MM.1S (cell line): ENCODE results near the gene DDO.

Experiments used
- DNase-seq: peaks from one replicate; pipeline ENCODE4 v3.0.0-alpha.2; 2015
- H2AFZ ChIP-seq: fragments of 300-600 bp; sonication (generic); 2 replicates; pipeline ENCODE4 v1.6.0; 2016; ENCODE audit warnings: antibody characterized with exemption, low read length
- H3F3A ChIP-seq: fragments of 300-600 bp; sonication (generic); 2 replicates; pipeline ENCODE4 v1.6.1; 2016; ENCODE audit warnings: mild to moderate bottlenecking, antibody characterized with exemption, low read length, moderate library complexity, mixed read lengths; ENCODE audit not compliant: insufficient read depth
- H3K27ac ChIP-seq: fragments of 300-600 bp; sonication (generic); 2 replicates; pipeline ENCODE4 v1.5.1; 2016; ENCODE audit warnings: mild to moderate bottlenecking, low read length
- H3K27me3 ChIP-seq: fragments of 300-600 bp; sonication (generic); replicated peaks from 2 replicates; pipeline ENCODE4 v1.6.0; 2016; ENCODE audit warnings: low read length; ENCODE audit not compliant: insufficient read depth
- H3K36me3 ChIP-seq: fragments of 300-600 bp; sonication (generic); replicated peaks from 2 replicates; pipeline ENCODE4 v1.6.1; 2016; ENCODE audit warnings: mild to moderate bottlenecking, low read length, mixed read lengths; ENCODE audit not compliant: insufficient read depth
- H3K4me1 ChIP-seq: fragments of 300-600 bp; sonication (generic); 2 replicates; pipeline ENCODE4 v1.6.1; 2016; ENCODE audit warnings: low read length, mixed read lengths
- H3K4me2 ChIP-seq: fragments of 300-600 bp; sonication (generic); 2 replicates; pipeline ENCODE4 v1.6.0; 2016; ENCODE audit warnings: low read depth, low read length
- H3K4me3 ChIP-seq: fragments of 300-600 bp; sonication (generic); 2 replicates; pipeline ENCODE4 v1.5.1; 2016; ENCODE audit warnings: low read length, mixed read lengths
- H3K79me2 ChIP-seq: fragments of 300-600 bp; sonication (generic); 2 replicates; pipeline ENCODE4 v1.6.1; 2016; ENCODE audit warnings: mixed run types, low read length, mixed read lengths
- H3K9ac ChIP-seq: fragments of 300-600 bp; sonication (generic); 2 replicates; pipeline ENCODE4 v1.6.1; 2016; ENCODE audit warnings: low read length, mixed read lengths
- H3K9me2 ChIP-seq: fragments of 300-600 bp; sonication (generic); replicated peaks from 2 replicates; pipeline ENCODE4 v1.6.1; 2016; ENCODE audit warnings: mild to moderate bottlenecking, low read length, mixed read lengths; ENCODE audit not compliant: insufficient read depth
- H3K9me3 ChIP-seq: fragments of 300-600 bp; sonication (generic); replicated peaks from 2 replicates; pipeline ENCODE4 v1.6.1; 2016; ENCODE audit warnings: mild to moderate bottlenecking, low read length, mixed read lengths; ENCODE audit not compliant: insufficient read depth
- H4K20me1 ChIP-seq: fragments of 300-600 bp; sonication (generic); 2 replicates; pipeline ENCODE4 v1.6.1; 2016; ENCODE audit warnings: mild to moderate bottlenecking, low read length, moderate library complexity, mixed read lengths; ENCODE audit not compliant: insufficient read depth
- EZH2 ChIP-seq: fragments of 300-600 bp; sonication (generic); optimal IDR thresholded peaks from 2 replicates; pipeline ENCODE3; 2017; ENCODE audit warnings: low read depth, mild to moderate bottlenecking, antibody characterized with exemption, low read length, mixed read lengths
- EZH2phosphoT487 ChIP-seq: fragments of 300-600 bp; sonication (generic); IDR thresholded peaks from 2 replicates; pipeline ENCODE4 v1.6.1; 2018; ENCODE audit warnings: antibody characterized with exemption, low read length
- TF ChIP-seq, protein P1 (sequence below): fragments of 300-600 bp; sonication (generic); IDR thresholded peaks from 2 replicates; pipeline ENCODE4 v1.5.1; 2016; ENCODE audit warnings: antibody characterized with exemption, low read length, mixed read lengths

Gene DDO

DNA sequence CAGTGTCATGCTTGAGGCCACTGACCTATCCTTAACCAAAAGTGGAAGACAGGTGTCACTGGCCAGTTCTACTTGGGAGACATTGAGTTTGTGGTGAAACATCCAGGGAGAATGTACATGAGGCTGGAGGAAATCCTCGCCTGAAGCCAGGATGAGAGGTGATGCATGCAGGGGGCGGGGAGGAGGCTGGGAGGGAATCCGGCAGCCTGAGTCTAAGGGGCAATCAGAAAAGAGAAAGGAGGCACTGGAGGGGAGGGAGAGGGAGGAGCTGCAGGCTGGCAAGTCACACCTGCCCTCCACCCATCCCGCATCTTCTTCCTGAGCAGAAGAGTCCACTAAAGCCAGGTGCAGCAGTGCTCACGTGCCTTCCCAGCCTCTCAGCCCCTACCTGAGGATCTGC lies 14.9 kb upstream of the DDO start:
- no peaks in the 10 kb centered on the region for H3K9me3 ChIP-seq
- H2AFZ ChIP-seq: no peak overlapping the region
- no peaks in the 10 kb centered on the region for H3K36me3 ChIP-seq
- no peaks in the 10 kb centered on the region for H4K20me1 ChIP-seq
- no peak overlapping the region for H3K27ac ChIP-seq
- H3K4me2 ChIP-seq: no peak overlapping the region
- TF ChIP-seq EZH2: no peak
- TF ChIP-seq, protein P1, sequence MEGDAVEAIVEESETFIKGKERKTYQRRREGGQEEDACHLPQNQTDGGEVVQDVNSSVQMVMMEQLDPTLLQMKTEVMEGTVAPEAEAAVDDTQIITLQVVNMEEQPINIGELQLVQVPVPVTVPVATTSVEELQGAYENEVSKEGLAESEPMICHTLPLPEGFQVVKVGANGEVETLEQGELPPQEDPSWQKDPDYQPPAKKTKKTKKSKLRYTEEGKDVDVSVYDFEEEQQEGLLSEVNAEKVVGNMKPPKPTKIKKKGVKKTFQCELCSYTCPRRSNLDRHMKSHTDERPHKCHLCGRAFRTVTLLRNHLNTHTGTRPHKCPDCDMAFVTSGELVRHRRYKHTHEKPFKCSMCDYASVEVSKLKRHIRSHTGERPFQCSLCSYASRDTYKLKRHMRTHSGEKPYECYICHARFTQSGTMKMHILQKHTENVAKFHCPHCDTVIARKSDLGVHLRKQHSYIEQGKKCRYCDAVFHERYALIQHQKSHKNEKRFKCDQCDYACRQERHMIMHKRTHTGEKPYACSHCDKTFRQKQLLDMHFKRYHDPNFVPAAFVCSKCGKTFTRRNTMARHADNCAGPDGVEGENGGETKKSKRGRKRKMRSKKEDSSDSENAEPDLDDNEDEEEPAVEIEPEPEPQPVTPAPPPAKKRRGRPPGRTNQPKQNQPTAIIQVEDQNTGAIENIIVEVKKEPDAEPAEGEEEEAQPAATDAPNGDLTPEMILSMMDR: no peak
- no peak for TF ChIP-seq EZH2phosphoT487
- H3K9ac ChIP-seq: no peak overlapping the region
- DNase-seq: no peak
- H3F3A ChIP-seq: no peaks in the 10 kb centered on the region
- H3K4me3 ChIP-seq: no peak overlapping the region
- H3K79me2 ChIP-seq: no peaks in the 10 kb centered on the region
- no peaks in the 10 kb centered on the region for H3K9me2 ChIP-seq
- no peaks in the 10 kb centered on the region for H3K4me1 ChIP-seq
- no peaks in the 10 kb centered on the region for H3K27me3 ChIP-seq

DNA sequence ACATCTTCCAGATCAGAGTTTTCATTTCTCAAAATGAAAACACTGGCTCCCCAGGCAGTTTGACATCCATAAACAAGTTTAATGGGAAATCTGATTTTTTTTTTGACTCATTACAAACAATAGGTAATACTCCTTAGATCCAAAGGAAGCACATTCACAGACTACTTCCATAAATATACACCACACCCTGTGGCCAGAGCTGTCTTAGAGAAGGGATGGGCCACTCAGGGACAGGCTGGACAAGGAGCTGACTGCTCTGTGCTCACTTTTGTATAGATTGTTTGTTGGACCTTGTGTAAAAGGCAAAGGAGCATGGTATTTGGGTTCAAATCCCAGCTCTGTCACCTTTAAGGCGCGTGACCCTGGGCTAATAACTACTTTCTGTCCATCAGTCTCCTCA lies 12.8 kb upstream of the DDO start:
- no peaks in the 10 kb centered on the region for H3K36me3 ChIP-seq
- TF ChIP-seq, protein P1: no peak
- TF ChIP-seq EZH2phosphoT487: no peak
- TF ChIP-seq EZH2: no peak

DNA sequence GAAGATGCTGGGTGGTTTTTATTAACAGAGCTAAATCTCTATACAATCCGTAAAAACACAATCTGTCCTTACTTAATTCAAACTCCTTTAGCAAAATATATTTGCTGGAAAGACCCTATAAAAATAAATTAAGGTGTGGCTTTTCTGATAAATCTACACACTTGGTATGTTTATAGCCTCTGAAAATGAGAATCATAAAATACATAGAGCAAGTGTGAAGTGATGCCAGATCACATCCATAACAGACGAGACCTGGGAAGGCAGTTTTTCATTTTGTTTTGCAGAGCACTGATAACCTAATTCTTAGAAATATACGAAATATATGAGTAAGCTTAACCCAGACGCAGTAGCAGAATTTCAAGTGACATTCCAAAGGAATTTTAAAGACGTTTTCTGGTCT lies 10.4 kb upstream of the DDO start:
- H3K4me3 ChIP-seq: no peak overlapping the region
- no peaks in the 10 kb centered on the region for H3K4me1 ChIP-seq

More for the DNA sequence above, 12.8 kb upstream of the DDO start:
- no peak overlapping the region for H3K27ac ChIP-seq
- no peak overlapping the region for H2AFZ ChIP-seq
- H3K79me2 ChIP-seq: no peaks in the 10 kb centered on the region
- H3K9ac ChIP-seq: no peak overlapping the region
- no peaks in the 10 kb centered on the region for H3K9me2 ChIP-seq
- H3K9me3 ChIP-seq: no peaks in the 10 kb centered on the region
- no peaks in the 10 kb centered on the region for H3K4me1 ChIP-seq
- no peaks in the 10 kb centered on the region for H4K20me1 ChIP-seq
- H3F3A ChIP-seq: no peaks in the 10 kb centered on the region
- H3K27me3 ChIP-seq: no peaks in the 10 kb centered on the region
- H3K4me3 ChIP-seq: no peak overlapping the region
- DNase-seq: no peak
- no peak overlapping the region for H3K4me2 ChIP-seq

More for the DNA sequence above, 10.4 kb upstream of the DDO start:
- H3K79me2 ChIP-seq: no peaks in the 10 kb centered on the region
- H3K9ac ChIP-seq: no peak overlapping the region
- H3K36me3 ChIP-seq: no peaks in the 10 kb centered on the region
- no peak for DNase-seq
- no peaks in the 10 kb centered on the region for H3K9me3 ChIP-seq
- no peak overlapping the region for H3K4me2 ChIP-seq
- no peak overlapping the region for H3K27ac ChIP-seq
- no peaks in the 10 kb centered on the region for H3K27me3 ChIP-seq
- TF ChIP-seq EZH2phosphoT487 (no peak), EZH2 (no peak)
- TF ChIP-seq, protein P1: no peak
- H3K9me2 ChIP-seq: no peaks in the 10 kb centered on the region
- H3F3A ChIP-seq: no peaks in the 10 kb centered on the region
- no peak overlapping the region for H2AFZ ChIP-seq
- H4K20me1 ChIP-seq: no peaks in the 10 kb centered on the region
